Psoas muscle (tissue), 8 donors: ENCODE data around the gene PRTFDC1. TPM values are rescaled to one million over a fixed set of nuclear protein-coding genes. Genes with fewer than 3 reads are reported as not detected.
"Not testable (repeated sequence)": the region's sequence is repeated elsewhere in the genome, so short reads cannot be mapped to it uniquely, and the experiment has no call there.

Experiments used
- ATAC-seq, 4 donors: fragments of 200-7000 bp; cut with Tn5 transposase; one replicate each; pipeline ENCODE4 v1.9.1; 2020; ENCODE audit warnings: moderate library complexity in 3 of 4, mild to moderate bottlenecking in 2 of 4
- DNase-seq, 2 donors: peaks; one replicate each; pipeline ENCODE4 v3.0.0-alpha.2; 2020
- H3K27ac ChIP-seq: fragments of 200-600 bp; one replicate; pipeline ENCODE4 v1.8.0; 2022
- H3K27me3 ChIP-seq, 3 donors: fragments of 200-600 bp in 1 of 3; one replicate each; pipeline versions ENCODE4 v1.6.1 to v1.8.0; 2013 to 2022; ENCODE audit warnings: low read length in 2 of 3, mild to moderate bottlenecking in 2 of 3, moderate library complexity in 1 of 3; ENCODE audit not compliant: insufficient read depth in 3 of 3
- H3K36me3 ChIP-seq, 2 donors: fragments of 200-600 bp in 1 of 2; one replicate each; pipeline versions ENCODE4 v1.6.1 to v1.8.0; 2013 to 2022; ENCODE audit warnings: low read depth in 1 of 2, mild to moderate bottlenecking in 1 of 2, moderate library complexity in 1 of 2; ENCODE audit not compliant: insufficient read depth in 1 of 2
- H3K4me1 ChIP-seq: fragments of 200-600 bp; one replicate; pipeline ENCODE4 v1.8.0; 2022
- H3K4me3 ChIP-seq: fragments of 200-600 bp; one replicate; pipeline ENCODE4 v1.8.0; 2022; ENCODE audit warnings: mild to moderate bottlenecking
- H3K9me3 ChIP-seq: fragments of 200-600 bp; one replicate; pipeline ENCODE4 v1.8.0; 2022
- WGBS, 3 donors: extraction: QIAGEN DNeasy Blood & Tissue Kit; methylation state at CpG; one replicate each; pipeline versions ENCODE4 v1.1.6 to v1.1.7; 2013; 5-methylcytosine and 5-hydroxymethylcytosine counted together
- intact Hi-C, 2 donors: fragments of 100-400 bp; cut with DNase I; formaldehyde crosslinking; loops; one replicate each; pipeline versions ENCODE4 v1.11.0 to v1.14.2; 2022
- polyA plus RNA-seq, 3 donors: library from polyadenylated mRNA; stranded (reverse); fragments of 200-250 nt; gene quantifications; one replicate each; pipeline ENCODE4 v1.2.3, GENCODE V29; 2013
- total RNA-seq, 4 donors: library from RNA; stranded (reverse); fragmentation: NEBNext Ultra II Directional in 2 of 4; extraction: Animal tissue kit (Norgen Biotek cat#: 25700) in 2 of 4; gene quantifications; one replicate each; pipeline versions ENCODE4 v1.2.1 to v1.2.4, GENCODE V29; 2021 to 2023
- TF ChIP-seq, protein P1 (sequence below): fragments of 200-600 bp; IDR thresholded peaks from one replicate; pipeline ENCODE4 v1.8.0; 2022; ENCODE audit warnings: antibody characterized with exemption
- donor health status: healthy with polysubstance abuse.
- donor health status: DM: no; HTN: no; CAD: no; lungs with moderate emphysema.
- donor health status: Bipolar disorder and iron deficiency.
- donor health status: healthy.
- donor health status: DM: yes; HTN: yes; CAD: no.
- donor health status: DM: no; HTN: no; CAD: no.
- donor health status: DM: no; HTN: no; CAD: no.
- donor health status: DM: yes; HTN: yes; CAD: no.

The PRTFDC1 gene
- total and polyA plus RNA-seq, 7 donors = 0.14 to 0.84 (median 0.43) TPM

DNA sequence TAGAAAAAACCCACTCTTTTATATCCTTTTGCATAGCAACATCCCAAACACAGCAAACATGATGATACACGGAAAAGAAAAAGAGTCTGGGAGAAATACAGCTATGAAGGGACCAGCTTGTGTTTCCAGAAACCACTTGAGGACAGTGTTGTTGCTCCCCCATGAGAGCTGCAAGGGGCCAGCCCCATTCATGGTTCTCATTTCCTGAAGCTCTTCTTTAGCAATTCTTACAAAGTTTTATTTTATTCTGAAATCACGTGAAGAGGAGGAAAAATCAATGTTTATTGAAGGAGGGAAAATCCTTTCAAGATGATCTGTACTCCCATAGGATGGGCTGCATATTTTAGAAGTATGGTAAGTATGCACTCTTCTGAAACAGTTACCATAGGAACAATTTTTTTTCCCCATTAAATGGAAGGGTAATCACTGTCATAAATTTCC is 17.5 kb upstream of the PRTFDC1 start:
- no peaks in the 10 kb centered on the region for H3K4me1 ChIP-seq
- no peak overlapping the region for H3K27ac ChIP-seq
- no peaks in the 10 kb centered on the region for H3K27me3 ChIP-seq
- H3K4me3 ChIP-seq = no peak overlapping the region
- DNase-seq = no peak
- no peak for ATAC-seq
- no peaks in the 10 kb centered on the region for H3K36me3 ChIP-seq
- TF ChIP-seq, protein P1, sequence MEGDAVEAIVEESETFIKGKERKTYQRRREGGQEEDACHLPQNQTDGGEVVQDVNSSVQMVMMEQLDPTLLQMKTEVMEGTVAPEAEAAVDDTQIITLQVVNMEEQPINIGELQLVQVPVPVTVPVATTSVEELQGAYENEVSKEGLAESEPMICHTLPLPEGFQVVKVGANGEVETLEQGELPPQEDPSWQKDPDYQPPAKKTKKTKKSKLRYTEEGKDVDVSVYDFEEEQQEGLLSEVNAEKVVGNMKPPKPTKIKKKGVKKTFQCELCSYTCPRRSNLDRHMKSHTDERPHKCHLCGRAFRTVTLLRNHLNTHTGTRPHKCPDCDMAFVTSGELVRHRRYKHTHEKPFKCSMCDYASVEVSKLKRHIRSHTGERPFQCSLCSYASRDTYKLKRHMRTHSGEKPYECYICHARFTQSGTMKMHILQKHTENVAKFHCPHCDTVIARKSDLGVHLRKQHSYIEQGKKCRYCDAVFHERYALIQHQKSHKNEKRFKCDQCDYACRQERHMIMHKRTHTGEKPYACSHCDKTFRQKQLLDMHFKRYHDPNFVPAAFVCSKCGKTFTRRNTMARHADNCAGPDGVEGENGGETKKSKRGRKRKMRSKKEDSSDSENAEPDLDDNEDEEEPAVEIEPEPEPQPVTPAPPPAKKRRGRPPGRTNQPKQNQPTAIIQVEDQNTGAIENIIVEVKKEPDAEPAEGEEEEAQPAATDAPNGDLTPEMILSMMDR = no peak
- 52 to 60% (median 59%) methylated on average over 2 of the region's 2 CpGs for WGBS, 3 donors
- intact Hi-C loops = no loop called here
- no peaks in the 10 kb centered on the region for H3K9me3 ChIP-seq

DNA sequence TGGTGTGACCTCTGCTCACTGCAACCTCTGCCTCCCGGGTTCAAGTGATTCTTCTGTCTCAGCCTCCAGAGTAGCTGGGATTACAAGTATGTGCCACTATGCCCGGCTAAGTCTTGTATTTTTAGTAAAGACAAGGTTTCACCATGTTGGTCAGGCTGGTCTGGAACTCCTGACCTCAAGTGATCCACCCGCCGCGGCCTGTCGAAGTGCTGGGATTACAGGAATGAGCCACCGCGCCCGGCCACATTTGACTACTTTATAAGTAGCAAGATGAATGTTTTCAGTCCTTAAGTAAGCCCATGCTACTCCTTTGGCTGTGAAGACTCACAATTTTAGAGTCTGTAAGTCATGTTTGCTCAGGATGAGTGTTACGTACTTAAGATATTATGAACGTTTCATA is 16.5 kb upstream of the PRTFDC1 start:
- H3K4me1 ChIP-seq, H3K9me3 ChIP-seq, H3K4me3 ChIP-seq, H3K27ac ChIP-seq, H3K36me3 ChIP-seq, intact Hi-C loops, H3K27me3 ChIP-seq, ATAC-seq, DNase-seq: not testable (repeated sequence)
- WGBS, 3 donors = 93% methylated on average over 11 of the region's 11 CpGs

DNA sequence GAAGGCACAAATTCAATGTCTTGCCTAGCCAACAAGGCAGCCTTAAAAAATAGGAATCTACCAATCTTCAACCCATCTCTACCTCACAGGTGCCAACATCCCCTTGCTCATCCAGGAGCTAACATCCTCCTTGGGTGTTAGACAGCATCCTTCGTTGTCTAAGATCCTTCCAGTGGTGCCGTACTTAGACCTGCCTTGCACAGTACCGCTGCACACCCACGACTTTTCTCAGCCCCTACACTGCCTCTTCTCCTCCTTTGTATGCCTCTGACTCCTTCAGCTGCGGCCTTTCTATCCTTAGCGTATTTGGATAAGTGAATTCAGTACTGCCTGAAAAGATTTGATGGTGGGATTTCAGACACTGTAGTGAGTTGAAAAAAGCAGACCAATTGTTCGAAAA is 15.9 kb upstream of the PRTFDC1 start:
- no peaks in the 10 kb centered on the region for H3K4me1 ChIP-seq

DNA sequence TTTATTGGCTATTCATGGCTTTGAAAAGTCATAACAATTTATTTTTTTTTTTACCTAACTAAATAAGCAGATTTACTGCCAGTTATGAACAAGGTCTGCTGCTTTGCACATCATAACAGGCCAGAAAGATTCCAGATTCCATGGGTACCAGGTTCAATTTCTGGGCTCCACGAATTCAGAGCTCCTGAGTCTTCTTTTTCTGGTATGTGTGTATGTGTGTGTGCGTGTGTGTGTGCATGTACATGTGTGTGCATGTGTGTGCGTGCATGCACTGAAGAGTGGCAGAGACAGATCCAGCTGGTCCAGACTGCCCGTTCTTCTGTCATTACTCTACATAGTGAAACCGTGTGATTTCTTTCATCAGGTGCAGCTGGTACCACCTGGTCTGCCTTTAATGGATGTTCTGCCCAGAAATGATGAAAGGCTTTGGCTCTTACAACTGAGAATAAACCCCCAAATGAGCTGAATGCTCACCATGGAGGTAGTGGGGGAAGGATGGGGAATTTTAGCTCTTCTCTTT is 14.6 kb upstream of the PRTFDC1 start:
- no peak overlapping the region for H3K4me3 ChIP-seq
- WGBS, 3 donors = 80 to 87% (median 82%) methylated on average over 5 of the region's 5 CpGs
- intact Hi-C loops = no loop called here
- no peaks in the 10 kb centered on the region for H3K4me1 ChIP-seq
- H3K27me3 ChIP-seq = no peaks in the 10 kb centered on the region
- H3K9me3 ChIP-seq = no peaks in the 10 kb centered on the region
- TF ChIP-seq, protein P1 = no peak
- DNase-seq = no peak
- H3K36me3 ChIP-seq = no peaks in the 10 kb centered on the region
- no peak overlapping the region for H3K27ac ChIP-seq
- ATAC-seq = no peak

More for the DNA sequence above, 15.9 kb upstream of the PRTFDC1 start:
- no peak for ATAC-seq
- H3K9me3 ChIP-seq = no peaks in the 10 kb centered on the region
- no peak overlapping the region for H3K27ac ChIP-seq
- TF ChIP-seq, protein P1 = no peak
- no peaks in the 10 kb centered on the region for H3K27me3 ChIP-seq
- DNase-seq = no peak
- no peaks in the 10 kb centered on the region for H3K36me3 ChIP-seq
- H3K4me3 ChIP-seq = no peak overlapping the region
- 94 to 97% (median 96%) methylated on average over 7 of the region's 7 CpGs for WGBS, 3 donors
- intact Hi-C loops = no loop called here

DNA sequence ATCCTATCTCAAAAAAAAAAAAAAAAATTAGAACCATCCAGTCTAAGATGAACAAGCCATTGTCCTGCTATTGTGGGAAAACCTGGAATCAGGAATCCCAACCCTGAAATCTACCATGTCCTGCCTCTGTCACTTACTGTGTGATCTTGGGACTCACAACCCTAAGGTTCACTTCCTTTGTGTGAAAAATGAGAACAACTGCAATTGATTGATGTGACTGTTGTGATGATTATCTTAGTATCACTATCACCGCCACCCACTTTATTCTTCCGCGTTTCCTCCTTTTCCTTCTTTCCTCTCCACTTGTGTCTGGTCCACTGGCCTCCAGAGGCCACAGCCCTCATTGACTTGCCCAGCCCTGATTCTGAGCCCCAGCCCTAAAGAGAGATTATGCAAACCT is 12.6 kb upstream of the PRTFDC1 start:
- Histone ChIP-seq H3K4me3 (no peak overlapping the region), H3K27me3 (no peaks in the 10 kb centered on the region), H3K4me1 (no peaks in the 10 kb centered on the region), H3K27ac (no peak overlapping the region), H3K9me3 (no peaks in the 10 kb centered on the region), H3K36me3 (no peaks in the 10 kb centered on the region)
- WGBS, 3 donors = 89 to 92% (median 91%) methylated on average over 3 of the region's 3 CpGs
- DNase-seq (no peak), ATAC-seq (no peak)
- intact Hi-C loops = no loop called here
- TF ChIP-seq, protein P1 = no peak
